WTC11 (cell line): Measurements from ENCODE around the gene NR3C1. TPM values are rescaled to one million over a fixed set of nuclear protein-coding genes. Genes with fewer than 3 reads are reported as not detected.

Source experiments
- ATAC-seq: fragments of 200-7000 bp; cut with Tn5 transposase; 2 replicates; pipeline ENCODE4 v1.10.0; 2021; ENCODE audit warnings: mild to moderate bottlenecking, moderate library complexity
- CTCF ChIA-PET: fragments of 300-600 bp; sonication (Branson Sonifier 250); formaldehyde crosslinking; loops from one replicate; lab custom pipeline; 2021; ENCODE audit warnings: antibody characterized with exemption; lab: Charles Lee
- POLR2A ChIA-PET: fragments of 350-600 bp; sonication (Branson Sonifier 250); formaldehyde crosslinking; loops from one replicate; lab custom pipeline; 2021; ENCODE audit warnings: antibody characterized with exemption; lab: Charles Lee
- DNase-seq: peaks from one replicate; pipeline ENCODE4 v3.0.0; 2021; ENCODE audit warnings: low spot score
- H3K27ac Mint-ChIP-seq: 2 replicates; pipeline ENCODE4 v1.8.0; 2021; ENCODE audit warnings: mixed read lengths
- H3K27me3 Mint-ChIP-seq: 2 replicates; pipeline ENCODE4 v1.8.0; 2021; ENCODE audit warnings: low read depth, mild to moderate bottlenecking, moderate library complexity, mixed read lengths
- H3K36me3 Mint-ChIP-seq: 2 replicates; pipeline ENCODE4 v1.8.0; 2021; ENCODE audit warnings: mixed read lengths
- H3K4me1 Mint-ChIP-seq: 2 replicates; pipeline ENCODE4 v1.8.0; 2022; ENCODE audit warnings: mixed read lengths
- H3K4me3 Mint-ChIP-seq: 2 replicates; pipeline ENCODE4 v1.8.0; 2021; ENCODE audit warnings: mild to moderate bottlenecking, moderate library complexity, mixed read lengths
- H3K9me3 Mint-ChIP-seq: 2 replicates; pipeline ENCODE4 v1.8.0; 2021; ENCODE audit warnings: mixed read lengths
- EMX1 ChIP-seq: fragments of 250-450 bp; sonication (Bioruptor Pico); IDR thresholded peaks from 2 replicates; pipeline ENCODE4 v1.8.0; 2021; ENCODE audit warnings: mild to moderate bottlenecking
- ESRRA ChIP-seq: sonication (generic); formaldehyde crosslinking; IDR thresholded peaks from 2 replicates; pipeline ENCODE4 v1.8.1; 2022; ENCODE audit warnings: mild to moderate bottlenecking, missing genetic modification reagents, borderline replicate concordance
- GABPB1 ChIP-seq: sonication (generic); formaldehyde crosslinking; IDR thresholded peaks from 2 replicates; pipeline ENCODE4 v1.8.1; 2023; ENCODE audit warnings: mild to moderate bottlenecking, missing genetic modification reagents
- GRHL2 ChIP-seq: fragments of 250-450 bp; sonication (Bioruptor Pico); IDR thresholded peaks from 2 replicates; pipeline ENCODE4 v1.8.0; 2022; ENCODE audit warnings: mild to moderate bottlenecking, moderate library complexity; ENCODE audit not compliant: insufficient replicate concordance, severe bottlenecking
- GTF2I ChIP-seq: fragments of 250-450 bp; sonication (Bioruptor Pico); conservative IDR thresholded peaks from 2 replicates; pipeline ENCODE4 v1.4.0; 2021; ENCODE audit warnings: mild to moderate bottlenecking
- JAZF1 ChIP-seq: fragments of 250-450 bp; sonication (Bioruptor Pico); IDR thresholded peaks from 2 replicates; pipeline ENCODE4 v1.9.0; 2021; ENCODE audit warnings: moderate library complexity, mild to moderate bottlenecking, inconsistent platforms
- JUN ChIP-seq: sonication (generic); formaldehyde crosslinking; IDR thresholded peaks from 2 replicates; pipeline ENCODE4 v1.8.0; 2023; ENCODE audit warnings: mild to moderate bottlenecking, missing genetic modification reagents
- NFYB ChIP-seq: sonication (generic); formaldehyde crosslinking; conservative IDR thresholded peaks from 2 replicates; pipeline ENCODE4 v1.8.0; 2022; ENCODE audit warnings: low read depth, missing genetic modification reagents
- NR1H2 ChIP-seq: sonication (generic); formaldehyde crosslinking; IDR thresholded peaks from 2 replicates; pipeline ENCODE4 v1.9.0; 2021; ENCODE audit warnings: mild to moderate bottlenecking, moderate library complexity, missing genetic modification reagents
- OVOL2 ChIP-seq: fragments of 250-450 bp; sonication (Bioruptor Pico); IDR thresholded peaks from 2 replicates; pipeline ENCODE4 v1.9.0; 2021; ENCODE audit warnings: mild to moderate bottlenecking, borderline replicate concordance
- PRRX2 ChIP-seq: fragments of 250-450 bp; sonication (Bioruptor Pico); IDR thresholded peaks from 2 replicates; pipeline ENCODE4 v1.8.0; 2021; ENCODE audit warnings: mild to moderate bottlenecking
- SMAD3 ChIP-seq: sonication (generic); formaldehyde crosslinking; IDR thresholded peaks from 2 replicates; pipeline ENCODE4 v1.8.0; 2022; ENCODE audit warnings: missing genetic modification reagents, mild to moderate bottlenecking, borderline replicate concordance
- SMAD4 ChIP-seq: sonication (generic); formaldehyde crosslinking; IDR thresholded peaks from 2 replicates; pipeline ENCODE4 v1.8.0; 2022; ENCODE audit warnings: mild to moderate bottlenecking, missing genetic modification reagents
- SP1 ChIP-seq: sonication (generic); formaldehyde crosslinking; conservative IDR thresholded peaks from 2 replicates; pipeline ENCODE4 v1.8.1; 2022; ENCODE audit warnings: missing genetic modification reagents
- TCF7 ChIP-seq: sonication (generic); formaldehyde crosslinking; IDR thresholded peaks from 2 replicates; pipeline ENCODE4 v1.8.0; 2022; ENCODE audit warnings: mild to moderate bottlenecking, low read depth, missing genetic modification reagents, moderate library complexity
- ZBTB21 ChIP-seq: sonication (generic); formaldehyde crosslinking; IDR thresholded peaks from 2 replicates; pipeline ENCODE4 v1.8.1; 2023; ENCODE audit warnings: mild to moderate bottlenecking, missing genetic modification reagents, borderline replicate concordance
- ZNF219 ChIP-seq: sonication (generic); formaldehyde crosslinking; IDR thresholded peaks from 2 replicates; pipeline ENCODE4 v1.8.0; 2023; ENCODE audit warnings: missing genetic modification reagents, mild to moderate bottlenecking, borderline replicate concordance
- ZNF396 ChIP-seq: fragments of 250-450 bp; sonication (Bioruptor Pico); IDR thresholded peaks from 2 replicates; pipeline ENCODE4 v1.8.0; 2021; ENCODE audit warnings: mild to moderate bottlenecking, moderate library complexity, borderline replicate concordance
- ZNF416 ChIP-seq: fragments of 250-450 bp; sonication (Bioruptor Pico); IDR thresholded peaks from 2 replicates; pipeline ENCODE4 v1.9.0; 2021; ENCODE audit warnings: mild to moderate bottlenecking, inconsistent platforms
- total RNA-seq: library from RNA; stranded (reverse); gene quantifications from 3 replicates; pipeline ENCODE4 v1.2.3, GENCODE V29; 2021
- TF ChIP-seq, protein P1 (sequence below): sonication (generic); formaldehyde crosslinking; IDR thresholded peaks from 2 replicates; pipeline ENCODE4 v1.8.0; 2022; ENCODE audit warnings: mild to moderate bottlenecking, missing genetic modification reagents
- TF ChIP-seq, protein P2 (sequence below): sonication (generic); formaldehyde crosslinking; IDR thresholded peaks from 2 replicates; pipeline ENCODE4 v1.8.0; 2022; ENCODE audit warnings: missing genetic modification reagents
- TF ChIP-seq, protein P3 (sequence below): fragments of 250-450 bp; sonication (Bioruptor Pico); IDR thresholded peaks from 2 replicates; pipeline ENCODE4 v1.9.0; 2021; ENCODE audit warnings: moderate library complexity, mild to moderate bottlenecking, inconsistent platforms, borderline replicate concordance
- TF ChIP-seq, protein P4 (sequence below): sonication (generic); formaldehyde crosslinking; conservative IDR thresholded peaks from 2 replicates; pipeline ENCODE4 v1.8.1; 2023; ENCODE audit warnings: mild to moderate bottlenecking, low read depth, missing genetic modification reagents, moderate library complexity
- TF ChIP-seq, protein P5 (sequence below): sonication (generic); formaldehyde crosslinking; IDR thresholded peaks from 2 replicates; pipeline ENCODE4 v1.8.0; 2022; ENCODE audit warnings: mild to moderate bottlenecking, missing genetic modification reagents
- TF ChIP-seq, protein P6 (sequence below): sonication (generic); formaldehyde crosslinking; IDR thresholded peaks from 2 replicates; pipeline ENCODE4 v1.8.1; 2022; ENCODE audit warnings: low read depth, mild to moderate bottlenecking, moderate library complexity, missing genetic modification reagents, borderline replicate concordance

NR3C1 gene
- total RNA-seq, 1 experiment from 2014 or later = 15.0 TPM

DNA sequence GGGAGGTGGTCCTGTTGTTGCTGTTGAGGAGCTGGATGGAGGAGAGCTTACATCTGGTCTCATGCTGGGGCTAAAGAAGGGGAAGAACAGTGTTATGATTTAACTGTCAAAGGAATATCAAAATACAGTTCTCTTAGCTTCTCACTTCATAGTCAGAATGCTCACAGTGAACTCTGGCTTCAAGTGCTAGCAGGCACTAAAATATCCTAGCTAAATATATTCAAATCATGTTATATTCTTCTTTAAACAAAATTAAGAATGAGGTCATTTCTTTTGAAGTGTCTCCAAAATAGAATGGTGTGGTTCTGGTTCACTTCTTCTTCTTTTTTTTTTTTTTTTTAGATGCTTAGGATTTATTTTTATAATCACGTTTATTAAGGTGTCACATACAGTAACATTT is 89.4 kb downstream of the NR3C1 start (continued):
- TF ChIP-seq TCF7 (no peak), ZNF219 (CRISPR knock-in tag) (no peak), JAZF1 (CRISPR knock-in tag) (no peak), PRRX2 (no peak), ZNF416 (CRISPR knock-in tag) (no peak), JUN (CRISPR knock-in tag) (no peak), ZBTB21 (CRISPR knock-in tag) (no peak), GABPB1 (CRISPR knock-in tag) (no peak), GTF2I (no peak)
- TF ChIP-seq, protein P1, sequence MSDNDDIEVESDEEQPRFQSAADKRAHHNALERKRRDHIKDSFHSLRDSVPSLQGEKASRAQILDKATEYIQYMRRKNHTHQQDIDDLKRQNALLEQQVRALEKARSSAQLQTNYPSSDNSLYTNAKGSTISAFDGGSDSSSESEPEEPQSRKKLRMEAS (CRISPR knock-in tag) = no peak
- TF ChIP-seq, protein P2, sequence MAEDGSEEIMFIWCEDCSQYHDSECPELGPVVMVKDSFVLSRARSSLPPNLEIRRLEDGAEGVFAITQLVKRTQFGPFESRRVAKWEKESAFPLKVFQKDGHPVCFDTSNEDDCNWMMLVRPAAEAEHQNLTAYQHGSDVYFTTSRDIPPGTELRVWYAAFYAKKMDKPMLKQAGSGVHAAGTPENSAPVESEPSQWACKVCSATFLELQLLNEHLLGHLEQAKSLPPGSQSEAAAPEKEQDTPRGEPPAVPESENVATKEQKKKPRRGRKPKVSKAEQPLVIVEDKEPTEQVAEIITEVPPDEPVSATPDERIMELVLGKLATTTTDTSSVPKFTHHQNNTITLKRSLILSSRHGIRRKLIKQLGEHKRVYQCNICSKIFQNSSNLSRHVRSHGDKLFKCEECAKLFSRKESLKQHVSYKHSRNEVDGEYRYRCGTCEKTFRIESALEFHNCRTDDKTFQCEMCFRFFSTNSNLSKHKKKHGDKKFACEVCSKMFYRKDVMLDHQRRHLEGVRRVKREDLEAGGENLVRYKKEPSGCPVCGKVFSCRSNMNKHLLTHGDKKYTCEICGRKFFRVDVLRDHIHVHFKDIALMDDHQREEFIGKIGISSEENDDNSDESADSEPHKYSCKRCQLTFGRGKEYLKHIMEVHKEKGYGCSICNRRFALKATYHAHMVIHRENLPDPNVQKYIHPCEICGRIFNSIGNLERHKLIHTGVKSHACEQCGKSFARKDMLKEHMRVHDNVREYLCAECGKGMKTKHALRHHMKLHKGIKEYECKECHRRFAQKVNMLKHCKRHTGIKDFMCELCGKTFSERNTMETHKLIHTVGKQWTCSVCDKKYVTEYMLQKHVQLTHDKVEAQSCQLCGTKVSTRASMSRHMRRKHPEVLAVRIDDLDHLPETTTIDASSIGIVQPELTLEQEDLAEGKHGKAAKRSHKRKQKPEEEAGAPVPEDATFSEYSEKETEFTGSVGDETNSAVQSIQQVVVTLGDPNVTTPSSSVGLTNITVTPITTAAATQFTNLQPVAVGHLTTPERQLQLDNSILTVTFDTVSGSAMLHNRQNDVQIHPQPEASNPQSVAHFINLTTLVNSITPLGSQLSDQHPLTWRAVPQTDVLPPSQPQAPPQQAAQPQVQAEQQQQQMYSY (CRISPR knock-in tag) = no peak

DNA sequence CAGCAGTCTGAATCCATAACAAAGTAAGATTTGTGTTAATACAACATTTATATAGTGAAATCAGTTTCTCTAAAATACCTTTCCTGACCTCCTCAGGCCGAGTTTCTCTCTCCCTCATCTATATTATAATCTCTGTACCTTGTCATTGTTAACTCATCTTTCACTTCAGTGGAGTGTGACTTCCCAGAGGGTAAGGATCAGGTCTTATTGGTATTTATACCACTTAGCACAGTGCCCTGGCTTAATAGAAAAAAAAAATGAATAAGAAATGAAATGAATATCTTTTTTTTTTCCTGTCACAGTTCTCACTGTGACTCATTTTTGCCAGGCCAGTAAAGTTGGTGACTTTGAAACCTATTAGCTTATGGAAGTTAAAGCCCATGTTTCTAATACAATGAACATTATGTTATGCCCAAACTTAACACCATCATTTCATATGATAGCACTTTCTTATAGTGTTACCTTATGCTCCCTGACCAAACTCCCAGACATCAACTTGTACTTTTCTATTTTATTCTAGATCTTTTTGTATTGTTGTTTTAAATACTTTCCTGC is 90.1 kb downstream of the NR3C1 start:
- ATAC-seq (no peak), DNase-seq (no peak)
- ChIA-PET POLR2A (interaction anchor here (1.1 kb wide), 1 partner anchor 16 kb away, joined by 3 read pairs; no protein-coding TSS in a partner anchor), CTCF (interaction anchor here (0.7 kb wide), 1 partner anchor 130 kb away, joined by 3 read pairs; no protein-coding TSS in a partner anchor)
- no peak overlapping the region for H3K27ac Mint-ChIP-seq
- no peaks in the 10 kb centered on the region for H3K9me3 Mint-ChIP-seq
- no peaks in the 10 kb centered on the region for H3K4me1 Mint-ChIP-seq
- no peak overlapping the region for H3K4me3 Mint-ChIP-seq
- no peaks in the 10 kb centered on the region for H3K27me3 Mint-ChIP-seq
- TF ChIP-seq NFYB (no peak), SMAD3 (CRISPR knock-in tag) (no peak), NR1H2 (CRISPR knock-in tag) (no peak), OVOL2 (CRISPR knock-in tag) (no peak), ESRRA (CRISPR knock-in tag) (no peak), GRHL2 (CRISPR knock-in tag) (no peak), SMAD4 (CRISPR knock-in tag) (no peak), ZNF396 (CRISPR knock-in tag) (no peak), SP1 (CRISPR knock-in tag) (no peak), EMX1 (CRISPR knock-in tag) (no peak), ZNF219 (CRISPR knock-in tag) (no peak), GTF2I (no peak)
- TF ChIP-seq, protein P3, sequence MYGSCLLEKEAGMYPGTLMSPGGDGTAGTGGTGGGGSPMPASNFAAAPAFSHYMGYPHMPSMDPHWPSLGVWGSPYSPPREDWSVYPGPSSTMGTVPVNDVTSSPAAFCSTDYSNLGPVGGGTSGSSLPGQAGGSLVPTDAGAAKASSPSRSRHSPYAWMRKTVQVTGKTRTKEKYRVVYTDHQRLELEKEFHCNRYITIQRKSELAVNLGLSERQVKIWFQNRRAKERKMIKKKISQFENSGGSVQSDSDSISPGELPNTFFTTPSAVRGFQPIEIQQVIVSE (CRISPR knock-in tag) = no peak
- TF ChIP-seq, protein P4, sequence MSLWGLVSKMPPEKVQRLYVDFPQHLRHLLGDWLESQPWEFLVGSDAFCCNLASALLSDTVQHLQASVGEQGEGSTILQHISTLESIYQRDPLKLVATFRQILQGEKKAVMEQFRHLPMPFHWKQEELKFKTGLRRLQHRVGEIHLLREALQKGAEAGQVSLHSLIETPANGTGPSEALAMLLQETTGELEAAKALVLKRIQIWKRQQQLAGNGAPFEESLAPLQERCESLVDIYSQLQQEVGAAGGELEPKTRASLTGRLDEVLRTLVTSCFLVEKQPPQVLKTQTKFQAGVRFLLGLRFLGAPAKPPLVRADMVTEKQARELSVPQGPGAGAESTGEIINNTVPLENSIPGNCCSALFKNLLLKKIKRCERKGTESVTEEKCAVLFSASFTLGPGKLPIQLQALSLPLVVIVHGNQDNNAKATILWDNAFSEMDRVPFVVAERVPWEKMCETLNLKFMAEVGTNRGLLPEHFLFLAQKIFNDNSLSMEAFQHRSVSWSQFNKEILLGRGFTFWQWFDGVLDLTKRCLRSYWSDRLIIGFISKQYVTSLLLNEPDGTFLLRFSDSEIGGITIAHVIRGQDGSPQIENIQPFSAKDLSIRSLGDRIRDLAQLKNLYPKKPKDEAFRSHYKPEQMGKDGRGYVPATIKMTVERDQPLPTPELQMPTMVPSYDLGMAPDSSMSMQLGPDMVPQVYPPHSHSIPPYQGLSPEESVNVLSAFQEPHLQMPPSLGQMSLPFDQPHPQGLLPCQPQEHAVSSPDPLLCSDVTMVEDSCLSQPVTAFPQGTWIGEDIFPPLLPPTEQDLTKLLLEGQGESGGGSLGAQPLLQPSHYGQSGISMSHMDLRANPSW = no peak
- TF ChIP-seq, protein P5, sequence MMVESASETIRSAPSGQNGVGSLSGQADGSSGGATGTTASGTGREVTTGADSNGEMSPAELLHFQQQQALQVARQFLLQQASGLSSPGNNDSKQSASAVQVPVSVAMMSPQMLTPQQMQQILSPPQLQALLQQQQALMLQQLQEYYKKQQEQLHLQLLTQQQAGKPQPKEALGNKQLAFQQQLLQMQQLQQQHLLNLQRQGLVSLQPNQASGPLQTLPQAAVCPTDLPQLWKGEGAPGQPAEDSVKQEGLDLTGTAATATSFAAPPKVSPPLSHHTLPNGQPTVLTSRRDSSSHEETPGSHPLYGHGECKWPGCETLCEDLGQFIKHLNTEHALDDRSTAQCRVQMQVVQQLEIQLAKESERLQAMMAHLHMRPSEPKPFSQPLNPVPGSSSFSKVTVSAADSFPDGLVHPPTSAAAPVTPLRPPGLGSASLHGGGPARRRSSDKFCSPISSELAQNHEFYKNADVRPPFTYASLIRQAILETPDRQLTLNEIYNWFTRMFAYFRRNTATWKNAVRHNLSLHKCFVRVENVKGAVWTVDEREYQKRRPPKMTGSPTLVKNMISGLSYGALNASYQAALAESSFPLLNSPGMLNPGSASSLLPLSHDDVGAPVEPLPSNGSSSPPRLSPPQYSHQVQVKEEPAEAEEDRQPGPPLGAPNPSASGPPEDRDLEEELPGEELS (CRISPR knock-in tag) = no peak
- TF ChIP-seq, protein P6, sequence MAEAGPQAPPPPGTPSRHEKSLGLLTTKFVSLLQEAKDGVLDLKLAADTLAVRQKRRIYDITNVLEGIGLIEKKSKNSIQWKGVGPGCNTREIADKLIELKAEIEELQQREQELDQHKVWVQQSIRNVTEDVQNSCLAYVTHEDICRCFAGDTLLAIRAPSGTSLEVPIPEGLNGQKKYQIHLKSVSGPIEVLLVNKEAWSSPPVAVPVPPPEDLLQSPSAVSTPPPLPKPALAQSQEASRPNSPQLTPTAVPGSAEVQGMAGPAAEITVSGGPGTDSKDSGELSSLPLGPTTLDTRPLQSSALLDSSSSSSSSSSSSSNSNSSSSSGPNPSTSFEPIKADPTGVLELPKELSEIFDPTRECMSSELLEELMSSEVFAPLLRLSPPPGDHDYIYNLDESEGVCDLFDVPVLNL (CRISPR knock-in tag) = no peak
- H3K36me3 Mint-ChIP-seq = peaks cover 3% of the 10 kb centered on the region; the same call in 1 of the 2 replicates
